Thyroid gland (tissue), 4 donors: ENCODE data around the gene UTS2R. TPM values are rescaled to one million over a fixed set of nuclear protein-coding genes. Genes with fewer than 3 reads are reported as not detected.

Source experiments
- DNase-seq, 2 donors: peaks; one replicate each; pipeline ENCODE4 v3.0.0-alpha.2; 2019
- H3K27ac ChIP-seq, 3 donors: fragments of 200-600 bp; sonication (generic); 1 replicate in 2 of 3; 2 replicates in 1 of 3; pipeline ENCODE4 v1.5.1; 2016 to 2019; ENCODE audit warnings: mild to moderate bottlenecking in 1 of 3, moderate library complexity in 1 of 3
- H3K27me3 ChIP-seq: fragments of 200-600 bp; sonication (generic); one replicate; pipeline ENCODE4 v1.5.1; 2019
- H3K36me3 ChIP-seq, 2 donors: fragments of 200-600 bp; sonication (generic); one replicate each; pipeline ENCODE4 v1.5.1; 2016 to 2019
- H3K4me1 ChIP-seq, 2 donors: fragments of 200-600 bp; sonication (generic); one replicate each; pipeline ENCODE4 v1.5.1; 2017 to 2019
- H3K4me3 ChIP-seq, 3 donors: fragments of 200-600 bp; sonication (generic); replicated peaks in 1 of 3; 1 replicate in 2 of 3; 2 replicates in 1 of 3; pipeline ENCODE4 v1.5.1; 2016; ENCODE audit warnings: mild to moderate bottlenecking in 1 of 3
- H3K9me3 ChIP-seq: fragments of 200-600 bp; sonication (generic); one replicate; pipeline ENCODE4 v1.5.1; 2017
- CTCF ChIP-seq, 6 experiments: fragments of 200-600 bp in 3 of 6; fragments of 450-650 bp in 3 of 6; sonication (generic) in 3 of 6; IDR thresholded peaks; one replicate each; pipeline ENCODE4 v1.5.1; 2016 to 2019; ENCODE audit warnings: antibody characterized with exemption in 6 of 6, mild to moderate bottlenecking in 2 of 6, inconsistent platforms in 1 of 6, moderate library complexity in 1 of 6
- POLR2A ChIP-seq, 2 donors: fragments of 450-650 bp; IDR thresholded peaks; one replicate each; pipeline ENCODE4 v1.6.1; 2017; ENCODE audit warnings: antibody characterized with exemption in 2 of 2, mild to moderate bottlenecking in 2 of 2, moderate library complexity in 1 of 2
- WGBS, 2 donors: methylation state at CpG; one replicate each; pipeline ENCODE4 v1.1.5; 2017; 5-methylcytosine and 5-hydroxymethylcytosine counted together
- intact Hi-C: fragments of 100-400 bp; cut with DNase I; formaldehyde crosslinking; loops from one replicate; pipeline ENCODE4 v1.15.1; 2023
- total RNA-seq, 4 donors: library from RNA; depleted of rRNA; stranded (reverse); fragments of >200 nt; gene quantifications; one replicate each; pipeline ENCODE4 v1.2.3, GENCODE V29; 2016

Gene UTS2R
- total RNA-seq, 4 donors from 2014 or later, result 0.22 to 6.6 (median 3.9) TPM

- TF ChIP-seq POLR2A (IDR thresholded peaks at IDR 0.05) (no peak), CTCF (IDR thresholded peaks at IDR 0.05) (no peak)
- no peak overlapping the region for H3K4me3 ChIP-seq
- no peaks in the 10 kb centered on the region for H3K36me3 ChIP-seq
- H3K9me3 ChIP-seq, result no peaks in the 10 kb centered on the region
- DNase-seq, result peak in 1 of 2 donors; percentile 32
- H3K27me3 ChIP-seq, result no peaks in the 10 kb centered on the region
- 39 to 78% methylated on average over 5 to 12 of the region's 22 CpGs for WGBS, 2 donors
- H3K4me1 ChIP-seq, result peaks cover 3 to 13% of the 10 kb centered on the region in 2 donors
- H3K27ac ChIP-seq, result no peak overlapping the region
- intact Hi-C loops, result no loop called here
These were observed 12.6 kb downstream of the UTS2R start for GRCh38 chr17:82384051-82384729.

GRCh38 chr17:82384730-82385481 lies 13.3 kb downstream of the UTS2R start:
- DNase-seq, result peak; percentile 71 to 85
- intact Hi-C loops, result no loop called here
- Histone ChIP-seq H3K27ac (no peak overlapping the region), H3K4me1 (peaks cover 3 to 13% of the 10 kb centered on the region in 2 donors), H3K27me3 (no peaks in the 10 kb centered on the region), H3K4me3 (no peak overlapping the region), H3K9me3 (no peaks in the 10 kb centered on the region), H3K36me3 (no peaks in the 10 kb centered on the region)
- TF ChIP-seq POLR2A (IDR thresholded peaks at IDR 0.05) (no peak), CTCF (IDR thresholded peaks at IDR 0.05) (peak in 4 of 6 experiments; percentile 9 to 57 (median 48))
- 37 to 45% methylated on average over 10 to 23 of the region's 26 CpGs for WGBS, 2 donors

DNA sequence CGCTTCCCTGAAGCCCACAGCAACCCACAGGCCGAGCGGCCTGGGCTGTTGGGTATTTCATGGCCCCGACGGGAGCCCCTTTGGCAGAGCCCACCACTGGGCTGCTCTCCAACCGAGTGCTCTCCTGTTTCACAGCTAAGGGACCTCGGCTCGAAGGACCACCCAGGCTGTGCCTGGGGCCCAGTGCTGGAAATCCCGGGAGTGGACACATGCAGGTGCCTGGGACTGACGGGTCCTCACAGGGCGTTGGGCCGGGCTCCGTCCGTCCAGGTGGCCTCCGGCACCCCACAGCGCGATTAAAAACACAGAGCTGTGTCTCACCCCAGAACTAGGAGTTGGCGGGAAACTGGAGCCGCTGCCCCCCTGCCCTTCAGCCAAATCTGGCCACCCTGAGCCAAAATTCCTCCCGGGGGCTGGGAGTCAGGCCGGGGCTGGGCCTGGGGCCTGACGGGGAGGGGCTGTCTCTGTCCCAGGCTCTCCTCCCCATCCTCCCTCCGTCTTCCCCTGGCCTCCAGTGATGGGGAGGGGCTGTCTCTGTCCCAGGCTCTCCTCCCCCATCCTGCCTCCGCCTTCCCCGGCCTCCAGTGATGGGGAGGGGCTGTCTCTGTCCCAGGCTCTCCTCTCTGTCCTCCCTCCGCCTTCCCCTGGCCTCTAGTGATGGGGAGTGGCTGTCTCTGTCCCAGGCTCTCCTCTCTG lies 14.1 kb downstream of the UTS2R start:
- no peak for DNase-seq
- Histone ChIP-seq H3K4me1 (peaks cover 3 to 13% of the 10 kb centered on the region in 2 donors), H3K9me3 (no peaks in the 10 kb centered on the region), H3K4me3 (no peak overlapping the region), H3K27me3 (no peaks in the 10 kb centered on the region), H3K27ac (no peak overlapping the region), H3K36me3 (no peaks in the 10 kb centered on the region)
- no peak for TF ChIP-seq POLR2A (IDR thresholded peaks at IDR 0.05)
- no peak for TF ChIP-seq CTCF (IDR thresholded peaks at IDR 0.05)
- WGBS, 2 donors, result 47 to 56% methylated on average over 10 to 18 of the region's 26 CpGs
- intact Hi-C loops, result no loop called here

DNA sequence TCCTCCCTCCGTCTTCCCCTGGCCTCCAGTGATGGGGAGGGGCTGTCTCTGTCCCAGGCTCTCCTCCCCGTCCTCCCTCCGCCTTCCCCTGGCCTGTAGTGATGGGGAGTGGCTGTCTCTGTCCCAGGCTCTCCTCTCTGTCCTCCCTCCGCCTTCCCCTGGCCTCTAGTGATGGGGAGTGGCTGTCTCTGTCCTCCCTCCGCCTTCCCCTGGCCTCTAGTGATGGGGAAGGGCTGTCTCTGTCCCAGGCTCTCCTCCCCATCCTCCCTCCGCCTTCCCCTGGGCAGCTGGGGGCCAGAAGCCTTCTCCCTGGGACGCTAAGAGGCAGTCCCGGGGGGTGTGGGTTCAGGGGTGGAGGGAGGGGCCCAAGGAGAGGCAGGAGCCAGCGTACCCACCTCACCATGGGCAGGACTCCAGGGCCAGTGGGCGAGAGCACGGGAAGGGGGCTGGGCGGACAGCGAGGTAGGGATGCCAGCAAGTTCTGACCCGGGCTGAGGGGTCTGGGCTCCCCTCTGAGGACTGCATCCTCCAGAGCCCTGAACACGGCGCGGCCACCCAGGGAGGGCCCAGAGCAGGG lies 14.8 kb downstream of the UTS2R start:
- 49 to 53% methylated on average over 8 to 13 of the region's 17 CpGs for WGBS, 2 donors
- no peak for DNase-seq
- H3K4me1 ChIP-seq, result peaks cover 3 to 13% of the 10 kb centered on the region in 2 donors
- no peaks in the 10 kb centered on the region for H3K9me3 ChIP-seq
- intact Hi-C loops, result no loop called here
- no peak overlapping the region for H3K4me3 ChIP-seq
- no peak overlapping the region for H3K27ac ChIP-seq
- no peaks in the 10 kb centered on the region for H3K36me3 ChIP-seq
- no peaks in the 10 kb centered on the region for H3K27me3 ChIP-seq
- TF ChIP-seq POLR2A (IDR thresholded peaks at IDR 0.05) (no peak), CTCF (IDR thresholded peaks at IDR 0.05) (no peak)
